ENCODE measurements around the gene ATP6V1F.

Gene ATP6V1F

GRCh38 chr7:128915271-128915819 is 52.7 kb downstream of the ATP6V1F start:
- H3K27me3 ChIP-seq (ENCODE audit: insufficient read depth, low read length), result peaks cover 20% of the 10 kb centered on the region
- H3K79me1 ChIP-seq (ENCODE audit: low read length), result no peaks in the 10 kb centered on the region
- no peak overlapping the region for H3K4me2 ChIP-seq (ENCODE audit: low read length)
- H3K23ac ChIP-seq (ENCODE audit: low read length), result no peak overlapping the region
- no peak overlapping the region for H2AK5ac ChIP-seq (ENCODE audit: low read length)
- H2AFZ ChIP-seq (ENCODE audit: insufficient read depth, low read length, poor library complexity), result no peak overlapping the region
- DNase-seq, result no peak
- H4K12ac ChIP-seq (ENCODE audit: low read depth, low read length), result no peak overlapping the region
- H3K4ac ChIP-seq (ENCODE audit: low read depth, low read length), result no peak overlapping the region
- H4K8ac ChIP-seq (ENCODE audit: low read depth, low read length), result no peak overlapping the region
- H2BK5ac ChIP-seq (ENCODE audit: low read depth, low read length, poor library complexity), result no peak overlapping the region
- H3K9ac ChIP-seq (ENCODE audit: low read length), result no peak overlapping the region
- WGBS (ENCODE audit: extremely low coverage, insufficient coverage, insufficient read length), result no CpG with 5 or more reads among the region's 34 CpGs
- H3K9me3 ChIP-seq (ENCODE audit: insufficient read depth, low read depth, low read length), result peaks cover 7% of the 10 kb centered on the region
- no peak overlapping the region for H3K27ac ChIP-seq (ENCODE audit: low read depth, low read length)
- H3K4me1 ChIP-seq (ENCODE audit: control insufficient read depth in 1 of 2, insufficient read depth in 2 of 2, low read length in 2 of 2), result peaks cover 1 to 8% of the 10 kb centered on the region in 2 experiments
- H2BK120ac ChIP-seq (ENCODE audit: insufficient read depth, low read length, poor library complexity), result no peak overlapping the region
- no peaks in the 10 kb centered on the region for H3K79me2 ChIP-seq (ENCODE audit: control insufficient read depth, insufficient read depth, low read length, poor library complexity)
- no peak overlapping the region for H3K14ac ChIP-seq (ENCODE audit: low read length)
- H3K4me3 ChIP-seq (ENCODE audit: low read depth, low read length), result no peak overlapping the region
- no peak overlapping the region for H4K91ac ChIP-seq (ENCODE audit: low read depth, low read length)
- no peak overlapping the region for H3K18ac ChIP-seq (ENCODE audit: low read length)
- no peak overlapping the region for H2BK12ac ChIP-seq (ENCODE audit: low read length)
- H3K36me3 ChIP-seq (ENCODE audit: control insufficient read depth in 1 of 2, insufficient read depth in 2 of 2, low read length in 2 of 2), result no peaks in the 10 kb centered on the region
